Lower leg skin (tissue), 4 donors: ENCODE data around the gene RYK. TPM values are rescaled to one million over a fixed set of nuclear protein-coding genes. Genes with fewer than 3 reads are reported as not detected.
"Not testable (repeated sequence)": the region's sequence is repeated elsewhere in the genome, so short reads cannot be mapped to it uniquely, and the experiment has no call there.

ENCODE experiments used
- DNase-seq, 2 donors: peaks; one replicate each; pipeline ENCODE4 v3.0.0-alpha.2; 2019; ENCODE audit warnings: low spot score in 2 of 2
- H3K4me3 ChIP-seq: fragments of 200-600 bp; sonication (generic); 2 replicates; pipeline ENCODE4 v1.5.1; 2017; ENCODE audit warnings: mild to moderate bottlenecking, low read depth; ENCODE audit not compliant: poor library complexity, severe bottlenecking
- POLR2A ChIP-seq, 2 donors: fragments of 450-650 bp; IDR thresholded peaks; one replicate each; pipeline ENCODE4 v1.6.1; 2016 to 2017; ENCODE audit warnings: antibody characterized with exemption in 2 of 2, mild to moderate bottlenecking in 1 of 2, moderate library complexity in 1 of 2
- WGBS, 2 donors: methylation state at CpG; one replicate each; pipeline ENCODE4 v1.1.5; 2018; 5-methylcytosine and 5-hydroxymethylcytosine counted together
- intact Hi-C: fragments of 100-400 bp; cut with DNase I; formaldehyde crosslinking; loops from one replicate; pipeline ENCODE4 v1.15.0; 2023; ENCODE audit warnings: low total_unique reads
- total RNA-seq, 4 donors: library from RNA; depleted of rRNA; stranded (reverse); fragments of >200 nt; gene quantifications; one replicate each; pipeline ENCODE4 v1.1.0, GENCODE V29; 2016
- TF ChIP-seq, protein P1 (sequence below), 3 donors: fragments of 450-650 bp; IDR thresholded peaks; one replicate each; pipeline ENCODE4 v1.5.1; 2016; ENCODE audit warnings: antibody characterized with exemption in 3 of 3, mild to moderate bottlenecking in 3 of 3, moderate library complexity in 2 of 3

Gene RYK
- total RNA-seq, 4 donors from 2014 or later = 44.8 to 66.7 (median 56.6) TPM

DNA sequence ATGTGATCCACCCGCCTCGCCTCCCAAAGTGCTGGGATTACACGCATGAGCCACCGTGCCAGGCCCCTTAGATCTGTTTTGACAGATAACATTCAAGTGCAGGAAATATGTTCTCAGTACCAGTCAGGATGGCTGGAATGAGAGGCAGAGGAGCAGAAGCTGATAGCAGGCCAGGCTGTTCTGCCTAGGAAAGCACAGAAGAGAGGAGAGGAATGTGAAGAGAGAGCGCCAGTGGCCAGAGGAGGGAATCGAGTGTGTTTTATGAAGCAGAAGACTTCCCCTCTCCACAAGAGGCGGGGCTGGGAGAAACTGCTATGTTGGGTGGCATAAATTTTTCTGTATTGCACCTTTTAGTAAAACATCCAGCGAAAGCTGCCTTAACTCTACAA lies 32.0 kb upstream of the RYK start:
- WGBS, 2 donors = 95 to 96% methylated on average over 8 of the region's 8 CpGs
- H3K4me3 ChIP-seq = no peak overlapping the region
- intact Hi-C loops = no loop called here
- DNase-seq = no peak
- TF ChIP-seq POLR2A (IDR thresholded peaks at IDR 0.05) = no peak
- TF ChIP-seq, protein P1, sequence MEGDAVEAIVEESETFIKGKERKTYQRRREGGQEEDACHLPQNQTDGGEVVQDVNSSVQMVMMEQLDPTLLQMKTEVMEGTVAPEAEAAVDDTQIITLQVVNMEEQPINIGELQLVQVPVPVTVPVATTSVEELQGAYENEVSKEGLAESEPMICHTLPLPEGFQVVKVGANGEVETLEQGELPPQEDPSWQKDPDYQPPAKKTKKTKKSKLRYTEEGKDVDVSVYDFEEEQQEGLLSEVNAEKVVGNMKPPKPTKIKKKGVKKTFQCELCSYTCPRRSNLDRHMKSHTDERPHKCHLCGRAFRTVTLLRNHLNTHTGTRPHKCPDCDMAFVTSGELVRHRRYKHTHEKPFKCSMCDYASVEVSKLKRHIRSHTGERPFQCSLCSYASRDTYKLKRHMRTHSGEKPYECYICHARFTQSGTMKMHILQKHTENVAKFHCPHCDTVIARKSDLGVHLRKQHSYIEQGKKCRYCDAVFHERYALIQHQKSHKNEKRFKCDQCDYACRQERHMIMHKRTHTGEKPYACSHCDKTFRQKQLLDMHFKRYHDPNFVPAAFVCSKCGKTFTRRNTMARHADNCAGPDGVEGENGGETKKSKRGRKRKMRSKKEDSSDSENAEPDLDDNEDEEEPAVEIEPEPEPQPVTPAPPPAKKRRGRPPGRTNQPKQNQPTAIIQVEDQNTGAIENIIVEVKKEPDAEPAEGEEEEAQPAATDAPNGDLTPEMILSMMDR (IDR thresholded peaks at IDR 0.05) = no peak

DNA sequence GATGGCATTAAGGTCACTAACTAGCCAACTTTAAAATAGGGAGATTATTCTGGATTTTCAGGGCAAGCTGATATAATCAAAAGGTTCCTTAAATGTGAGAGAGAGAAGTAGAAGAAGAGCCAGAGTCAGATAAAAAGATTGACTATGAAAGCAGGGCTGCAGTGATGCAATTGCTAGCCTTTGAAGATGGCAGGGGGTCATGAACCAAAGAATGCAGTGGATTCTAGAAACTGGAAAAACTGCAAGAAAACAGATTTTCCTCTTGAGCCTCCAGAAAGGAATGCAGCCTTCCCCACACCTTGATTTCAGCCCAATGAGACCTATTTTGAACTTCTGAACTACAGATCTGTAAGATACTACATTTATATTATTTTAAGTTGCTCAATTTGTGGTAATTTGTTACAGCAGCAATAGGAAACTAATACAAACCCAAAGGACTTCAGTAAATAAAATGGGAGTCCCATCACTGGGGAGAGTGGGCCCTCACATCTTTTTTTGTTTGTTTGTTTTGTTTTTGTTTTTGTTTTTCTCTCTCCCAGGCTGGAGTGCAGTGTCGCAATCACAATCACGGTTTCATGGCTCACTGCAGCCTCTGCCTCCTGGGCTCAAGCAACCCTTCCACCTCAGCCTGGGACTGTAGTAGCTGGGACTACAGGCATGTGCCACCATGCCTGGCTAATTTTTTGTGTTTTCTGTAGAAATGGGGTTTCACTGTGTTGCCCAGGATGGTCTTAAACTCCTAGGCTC lies 31.4 kb upstream of the RYK start:
- H3K4me3 ChIP-seq = no peak overlapping the region
- intact Hi-C loops = no loop called here
- no peak for DNase-seq
- WGBS, 2 donors = 88 to 92% methylated on average over 2 of the region's 2 CpGs
- no peak for TF ChIP-seq POLR2A (IDR thresholded peaks at IDR 0.05)
- TF ChIP-seq, protein P1 (IDR thresholded peaks at IDR 0.05) = no peak

DNA sequence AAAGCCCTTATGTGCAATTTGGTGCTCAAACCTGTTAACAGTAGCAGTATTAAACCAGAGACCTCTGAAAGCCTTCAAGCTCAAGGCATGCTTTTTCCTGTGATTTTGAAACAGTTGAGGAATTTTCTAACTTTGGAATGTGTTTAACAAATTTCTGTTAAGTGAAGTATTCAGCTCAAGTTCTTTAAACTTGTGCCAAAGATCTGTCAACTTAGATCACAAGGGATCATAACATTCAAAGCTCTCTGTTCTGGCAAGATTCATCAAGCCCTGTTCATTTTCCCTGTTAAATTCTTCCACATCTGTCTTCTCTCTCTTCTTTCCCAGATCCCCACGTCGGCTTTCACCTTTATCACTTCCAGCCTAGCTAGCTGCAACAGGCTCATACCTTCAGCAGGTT lies 28.8 kb upstream of the RYK start:
- intact Hi-C loops = no loop called here
- TF ChIP-seq, protein P1 (IDR thresholded peaks at IDR 0.05) = no peak
- TF ChIP-seq POLR2A (IDR thresholded peaks at IDR 0.05) = no peak
- H3K4me3 ChIP-seq = no peak overlapping the region
- DNase-seq = no peak
- 28 to 40% methylated on average over 2 of the region's 2 CpGs for WGBS, 2 donors

DNA sequence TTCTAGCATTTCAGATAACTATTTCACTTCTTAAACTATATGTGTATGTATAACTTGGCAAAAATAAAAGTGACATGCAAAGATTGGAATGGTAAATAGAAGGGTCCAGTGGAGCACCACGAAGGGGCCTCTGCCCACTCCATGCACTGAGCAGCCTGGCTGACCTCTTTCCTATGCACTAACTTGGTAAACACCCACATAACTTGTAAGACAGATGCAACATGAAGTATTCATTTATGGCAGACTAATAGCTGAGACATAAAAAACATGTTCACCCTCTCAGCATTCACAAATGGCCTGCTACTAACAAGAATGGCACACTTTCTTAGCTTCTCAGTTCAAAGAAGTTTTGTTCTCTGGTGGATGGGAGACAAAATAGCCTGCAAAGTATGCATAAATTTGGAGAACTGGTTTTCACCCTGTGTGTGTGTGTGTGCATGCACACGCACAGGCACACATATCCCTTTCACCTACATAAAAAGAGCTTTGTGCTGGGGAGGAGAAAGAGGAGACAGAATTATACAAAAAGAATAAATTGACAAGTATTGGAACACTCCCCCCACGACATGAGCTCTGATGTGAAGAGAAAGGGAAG lies 26.5 kb upstream of the RYK start:
- no peak for DNase-seq
- 40 to 48% methylated on average over 3 of the region's 3 CpGs for WGBS, 2 donors
- TF ChIP-seq, protein P1 (IDR thresholded peaks at IDR 0.05) = no peak
- TF ChIP-seq POLR2A (IDR thresholded peaks at IDR 0.05) = no peak

DNA sequence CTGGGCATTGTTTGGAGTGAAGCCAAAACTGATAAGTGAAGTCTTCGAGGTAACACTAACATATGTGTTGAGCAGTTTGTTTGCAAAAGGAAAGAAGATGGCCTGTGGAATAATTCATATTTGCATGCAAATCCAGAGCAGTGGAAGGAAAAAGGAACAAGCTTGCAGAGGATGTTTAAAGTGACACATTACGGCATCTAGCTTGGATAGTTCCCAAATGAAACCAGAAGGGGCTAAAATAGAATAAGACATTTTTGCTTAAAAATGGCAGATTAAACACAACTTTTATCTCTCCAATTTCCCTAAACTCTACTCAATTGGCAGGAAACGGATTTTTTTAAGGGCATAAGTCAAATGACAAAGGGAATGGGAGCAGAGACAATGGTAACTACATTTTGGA lies 25.4 kb upstream of the RYK start:
- TF ChIP-seq POLR2A (IDR thresholded peaks at IDR 0.05) = no peak
- TF ChIP-seq, protein P1 (IDR thresholded peaks at IDR 0.05) = no peak
- no peak overlapping the region for H3K4me3 ChIP-seq
- intact Hi-C loops = no loop called here
- 67 to 78% methylated on average over 3 of the region's 3 CpGs for whole genome bisulfite sequencing, 2 donors
- no peak for DNase-seq

More for the DNA sequence above, 26.5 kb upstream of the RYK start:
- intact Hi-C loops = no loop called here
- H3K4me3 ChIP-seq = no peak overlapping the region

DNA sequence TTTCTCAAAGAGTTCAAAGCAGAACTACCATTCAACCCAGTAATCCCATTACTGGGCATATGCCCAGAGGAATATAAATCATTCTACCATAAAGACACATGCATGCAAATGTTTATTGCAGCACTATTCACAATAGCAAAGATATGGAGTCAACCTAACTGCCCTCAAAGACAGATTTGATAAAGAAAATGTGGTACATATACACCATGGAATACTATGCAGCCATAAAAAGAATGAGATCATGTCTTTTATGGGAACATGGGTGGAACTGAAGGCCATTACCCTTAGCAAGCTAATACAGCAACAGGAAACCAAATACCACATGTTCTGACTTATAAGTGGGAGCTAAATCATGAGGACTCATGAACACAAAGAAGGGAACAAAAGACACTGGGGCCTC lies 24.5 kb upstream of the RYK start:
- intact Hi-C loops, H3K4me3 ChIP-seq, DNase-seq: not testable (repeated sequence)
